CD14-positive monocyte (primary cell): ENCODE results near the gene SLC35C1. TPM values are rescaled to one million over a fixed set of nuclear protein-coding genes. Genes with fewer than 3 reads are reported as not detected.

Source experiments
- DNase-seq, 3 donors: peaks; one replicate each; pipeline ENCODE4 v3.0.0-alpha.2; 2011 to 2022
- H2AFZ ChIP-seq: 2 replicates; pipeline ENCODE4 v1.6.0; 2012; ENCODE audit warnings: mild to moderate bottlenecking, low read depth, low read length, inconsistent platforms; ENCODE audit not compliant: insufficient read depth, poor library complexity, severe bottlenecking
- H3K27ac ChIP-seq, 2 donors: 1 replicate in 1 of 2; 2 replicates in 1 of 2; pipeline ENCODE4 v1.5.1; 2012 to 2013; ENCODE audit warnings: low read length in 2 of 2, control low read depth in 1 of 2, inconsistent platforms in 1 of 2, low read depth in 1 of 2, mild to moderate bottlenecking in 1 of 2
- H3K27me3 ChIP-seq, 2 donors: one replicate each; pipeline versions ENCODE4 v1.6.0 to v1.6.1; 2011 to 2013; ENCODE audit warnings: low read length in 2 of 2; ENCODE audit not compliant: control insufficient read depth in 2 of 2, insufficient read depth in 2 of 2
- H3K36me3 ChIP-seq, 2 donors: replicated peaks in 1 of 2; 1 replicate in 1 of 2; 2 replicates in 1 of 2; pipeline versions ENCODE4 v1.5.1 to v1.6.1; 2012 to 2013; ENCODE audit warnings: low read length in 2 of 2, control low read depth in 1 of 2, inconsistent platforms in 1 of 2, mild to moderate bottlenecking in 1 of 2; ENCODE audit not compliant: insufficient read depth in 2 of 2, control insufficient read depth in 1 of 2
- H3K4me1 ChIP-seq, 2 donors: 1 replicate in 1 of 2; 2 replicates in 1 of 2; pipeline versions ENCODE4 v1.5.1 to v1.6.1; 2012 to 2013; ENCODE audit warnings: low read length in 2 of 2, control low read depth in 1 of 2, inconsistent platforms in 1 of 2, mild to moderate bottlenecking in 1 of 2, moderate library complexity in 1 of 2; ENCODE audit not compliant: insufficient read depth in 2 of 2, control insufficient read depth in 1 of 2
- H3K4me2 ChIP-seq: replicated peaks from 2 replicates; pipeline ENCODE3; 2012; ENCODE audit warnings: low read length, moderate library complexity, mild to moderate bottlenecking; ENCODE audit not compliant: poor library complexity, severe bottlenecking; ENCODE audit errors: extremely low read depth
- H3K4me3 ChIP-seq, 3 experiments: fragments of 200-600 bp in 1 of 3; sonication (generic) in 1 of 3; replicated peaks in 1 of 3; 1 replicate in 2 of 3; 2 replicates in 1 of 3; pipeline ENCODE4 v1.5.1; 2011 to 2013; ENCODE audit warnings: low read length in 3 of 3, mild to moderate bottlenecking in 3 of 3, control low read depth in 2 of 3, low read depth in 2 of 3, inconsistent platforms in 1 of 3, moderate library complexity in 1 of 3
- H3K79me2 ChIP-seq: 2 replicates; pipeline ENCODE4 v1.6.0; 2012; ENCODE audit warnings: mild to moderate bottlenecking, control low read depth, inconsistent platforms, low read length, moderate library complexity; ENCODE audit not compliant: insufficient read depth
- H3K9ac ChIP-seq: 2 replicates; pipeline ENCODE4 v1.6.0; 2017; ENCODE audit warnings: low read length, mild to moderate bottlenecking; ENCODE audit not compliant: insufficient read depth, poor library complexity, severe bottlenecking
- H3K9me3 ChIP-seq, 2 donors: replicated peaks in 1 of 2; 1 replicate in 1 of 2; 2 replicates in 1 of 2; pipeline versions ENCODE4 v1.5.1 to v1.6.1; 2012 to 2013; ENCODE audit warnings: low read length in 2 of 2, control low read depth in 1 of 2; ENCODE audit not compliant: control insufficient read depth in 1 of 2, insufficient read depth in 1 of 2
- H4K20me1 ChIP-seq: 2 replicates; pipeline ENCODE4 v1.6.0; 2012; ENCODE audit warnings: mild to moderate bottlenecking, low read length, control low read depth, moderate library complexity; ENCODE audit not compliant: insufficient read depth
- H3K27ac Mint-ChIP-seq, 7 donors: one replicate each; pipeline ENCODE4 v1.8.0; 2020; ENCODE audit warnings: mild to moderate bottlenecking in 7 of 7, mixed read lengths in 7 of 7, moderate library complexity in 6 of 7, inconsistent platforms in 2 of 7
- H3K27me3 Mint-ChIP-seq, 3 donors: one replicate each; pipeline ENCODE4 v1.8.0; 2021 to 2022; ENCODE audit warnings: low read depth in 3 of 3, mild to moderate bottlenecking in 3 of 3, mixed read lengths in 3 of 3, moderate library complexity in 3 of 3, inconsistent platforms in 1 of 3
- H3K36me3 Mint-ChIP-seq, 2 donors: one replicate each; pipeline ENCODE4 v1.8.0; 2020; ENCODE audit warnings: mixed read lengths in 2 of 2, inconsistent platforms in 1 of 2, mild to moderate bottlenecking in 1 of 2
- H3K4me1 Mint-ChIP-seq: one replicate; pipeline ENCODE4 v1.8.0; 2020; ENCODE audit warnings: mild to moderate bottlenecking, mixed read lengths
- H3K4me3 Mint-ChIP-seq, 2 donors: one replicate each; pipeline ENCODE4 v1.8.0; 2020; ENCODE audit warnings: mild to moderate bottlenecking in 2 of 2, mixed read lengths in 2 of 2, moderate library complexity in 1 of 2
- H3K9me3 Mint-ChIP-seq, 7 donors: one replicate each; pipeline ENCODE4 v1.8.0; 2020 to 2022; ENCODE audit warnings: mixed read lengths in 7 of 7, mild to moderate bottlenecking in 6 of 7, moderate library complexity in 6 of 7, inconsistent platforms in 2 of 7
- WGBS: methylation state at CpG from one replicate; pipeline ENCODE4 v1.1.5; 2013; ENCODE audit warnings: missing lambda C conversion rate; ENCODE audit not compliant: insufficient coverage; 5-methylcytosine and 5-hydroxymethylcytosine counted together
- intact Hi-C, 2 donors: fragments of 100-400 bp; cut with micrococcal nuclease; formaldehyde crosslinking; loops; one replicate each; pipeline versions ENCODE4 v1.15.0 to v1.15.1; 2023
- polyA plus RNA-seq, 3 donors: library from polyadenylated mRNA; depleted of rRNA in 1 of 3; unstranded in 2 of 3; stranded (reverse) in 1 of 3; fragments of 300-500 nt in 2 of 3; fragments of >200 nt in 1 of 3; fragmentation: Illumina TruSeq in 2 of 3; gene quantifications; 1 replicate in 2 of 3; 2 replicates in 1 of 3; pipeline ENCODE4 v1.2.3, GENCODE V29; 2012 to 2021
- TF ChIP-seq, protein P1 (sequence below): fragments of 200-600 bp; IDR thresholded peaks from one replicate; pipeline ENCODE4 v1.8.0; 2022; ENCODE audit warnings: antibody characterized with exemption, mild to moderate bottlenecking

SLC35C1 gene
- polyA plus RNA-seq, 3 donors = 5.0 to 14.0 (median 12.8) TPM

GRCh38 chr11:45860348-45860747 lies 55.4 kb downstream of the SLC35C1 start:
- DNase-seq = no peak
- H3K9me3 ChIP-seq = no peaks in the 10 kb centered on the region
- peaks cover 19 to 22% of the 10 kb centered on the region in 2 donors for H3K4me1 ChIP-seq
- H3K79me2 ChIP-seq = no peaks in the 10 kb centered on the region
- H3K36me3 ChIP-seq = peaks cover 71 to 99% of the 10 kb centered on the region in 2 donors
- TF ChIP-seq, protein P1, sequence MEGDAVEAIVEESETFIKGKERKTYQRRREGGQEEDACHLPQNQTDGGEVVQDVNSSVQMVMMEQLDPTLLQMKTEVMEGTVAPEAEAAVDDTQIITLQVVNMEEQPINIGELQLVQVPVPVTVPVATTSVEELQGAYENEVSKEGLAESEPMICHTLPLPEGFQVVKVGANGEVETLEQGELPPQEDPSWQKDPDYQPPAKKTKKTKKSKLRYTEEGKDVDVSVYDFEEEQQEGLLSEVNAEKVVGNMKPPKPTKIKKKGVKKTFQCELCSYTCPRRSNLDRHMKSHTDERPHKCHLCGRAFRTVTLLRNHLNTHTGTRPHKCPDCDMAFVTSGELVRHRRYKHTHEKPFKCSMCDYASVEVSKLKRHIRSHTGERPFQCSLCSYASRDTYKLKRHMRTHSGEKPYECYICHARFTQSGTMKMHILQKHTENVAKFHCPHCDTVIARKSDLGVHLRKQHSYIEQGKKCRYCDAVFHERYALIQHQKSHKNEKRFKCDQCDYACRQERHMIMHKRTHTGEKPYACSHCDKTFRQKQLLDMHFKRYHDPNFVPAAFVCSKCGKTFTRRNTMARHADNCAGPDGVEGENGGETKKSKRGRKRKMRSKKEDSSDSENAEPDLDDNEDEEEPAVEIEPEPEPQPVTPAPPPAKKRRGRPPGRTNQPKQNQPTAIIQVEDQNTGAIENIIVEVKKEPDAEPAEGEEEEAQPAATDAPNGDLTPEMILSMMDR = no peak
- H3K27me3 ChIP-seq = no peaks in the 10 kb centered on the region
- peak overlapping the region in 3 of 7 donors; percentile 31 to 72 (median 64) for H3K27ac Mint-ChIP-seq
- H4K20me1 ChIP-seq = peaks cover 42% of the 10 kb centered on the region
- no peaks in the 10 kb centered on the region for H3K9me3 Mint-ChIP-seq
- no peak overlapping the region for H3K27ac ChIP-seq
- H3K36me3 Mint-ChIP-seq = peaks cover 81 to 94% of the 10 kb centered on the region in 2 donors
- intact Hi-C loops = no loop called here
- no peaks in the 10 kb centered on the region for H3K27me3 Mint-ChIP-seq
- no peak overlapping the region for H3K9ac ChIP-seq
- no peak overlapping the region for H3K4me3 Mint-ChIP-seq
- no peak overlapping the region for H3K4me2 ChIP-seq
- H2AFZ ChIP-seq = no peak overlapping the region
- peaks cover 20% of the 10 kb centered on the region for H3K4me1 Mint-ChIP-seq
- H3K4me3 ChIP-seq = no peak overlapping the region
- WGBS = 100% methylated on average over 3 of the region's 5 CpGs

DNA sequence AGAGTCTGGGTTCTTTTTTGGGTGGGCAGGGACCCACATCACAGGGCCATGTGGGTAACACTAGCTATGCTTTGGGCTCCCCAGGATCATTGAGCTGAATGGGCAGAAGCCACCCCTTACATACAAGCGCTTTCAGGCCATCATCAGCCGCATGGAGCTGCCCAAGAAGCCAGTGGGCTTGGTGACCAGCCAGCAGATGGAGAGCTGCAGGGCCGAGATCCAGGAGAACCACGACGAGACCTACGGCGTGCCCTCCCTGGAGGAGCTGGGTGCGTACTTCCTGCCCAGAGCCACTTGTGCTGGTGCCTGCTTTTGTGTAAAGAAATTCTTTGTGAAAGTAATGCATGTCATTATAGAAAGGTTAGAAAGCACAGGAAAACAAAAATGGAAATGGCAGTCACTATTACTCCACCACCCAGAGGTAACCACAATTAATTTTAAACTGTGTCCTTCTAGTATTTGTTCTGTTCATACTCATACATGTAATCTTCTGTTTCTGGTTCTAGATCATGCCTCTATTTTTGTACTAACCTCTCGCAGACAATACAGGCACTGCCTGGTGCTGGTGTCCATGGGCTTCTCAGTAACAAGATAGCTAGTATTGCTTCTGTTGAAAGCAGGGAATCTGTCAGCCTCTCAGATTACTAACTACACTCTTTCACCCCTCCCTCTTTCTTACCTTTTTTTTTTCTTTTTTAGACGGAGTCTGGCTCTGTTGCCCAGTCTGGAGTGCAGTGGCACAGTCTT lies 56.0 kb downstream of the SLC35C1 start:
- intact Hi-C loops = no loop called here

More for the DNA sequence above, 56.0 kb downstream of the SLC35C1 start:
- peaks cover 81 to 94% of the 10 kb centered on the region in 2 donors for H3K36me3 Mint-ChIP-seq
- Histone ChIP-seq H3K27ac (no peak overlapping the region), H3K27me3 (no peaks in the 10 kb centered on the region), H3K36me3 (peaks cover 74 to 99% of the 10 kb centered on the region in 2 donors), H2AFZ (no peak overlapping the region), H3K4me2 (no peak overlapping the region), H3K9ac (no peak overlapping the region), H3K4me1 (peaks cover 19 to 22% of the 10 kb centered on the region in 2 donors), H3K79me2 (no peaks in the 10 kb centered on the region), H4K20me1 (peaks cover 36% of the 10 kb centered on the region), H3K9me3 (no peaks in the 10 kb centered on the region), H3K4me3 (no peak overlapping the region)
- H3K27me3 Mint-ChIP-seq = no peaks in the 10 kb centered on the region
- H3K4me3 Mint-ChIP-seq = peak overlapping the region in 1 of 2 donors; percentile 20
- peak overlapping the region in 3 of 7 donors; percentile 25 to 72 (median 64) for H3K27ac Mint-ChIP-seq
- H3K9me3 Mint-ChIP-seq = no peaks in the 10 kb centered on the region
- no peak for DNase-seq
- TF ChIP-seq, protein P1 = no peak
- 94% methylated on average over 3 of the region's 10 CpGs for WGBS
- peaks cover 20% of the 10 kb centered on the region for H3K4me1 Mint-ChIP-seq

Other genes starting within 250 kb of the SLC35C1 start
- not detected for gene CHST1, start 139.5 kb upstream of the SLC35C1 start, polyA plus RNA-seq
- gene CRY2, start 42.3 kb downstream of the SLC35C1 start, polyA plus RNA-seq = 10 to 100 TPM in 1 of 3 donors, 1 to 10 TPM in 2; 5.1 to 12.5 (median 7.2) TPM
- under 1 TPM in 1 of 3 donors, not detected in 2; 0.93 TPM for gene MAPK8IP1, start 80.5 kb downstream of the SLC35C1 start, polyA plus RNA-seq
- under 1 TPM in 1 of 3 donors, not detected in 2; 0.37 TPM for gene FREY1, start 102.1 kb downstream of the SLC35C1 start, polyA plus RNA-seq
- 10 to 100 TPM; 33.8 to 46.1 (median 35.1) TPM for gene PEX16, start 112.7 kb downstream of the SLC35C1 start, polyA plus RNA-seq
- under 1 TPM in 1 of 3 donors, not detected in 2; 0.12 TPM for gene LARGE2, start 117.5 kb downstream of the SLC35C1 start, polyA plus RNA-seq